Ovary (tissue), 3 donors: Measurements from ENCODE around the gene TMEM117.

Source experiments
- CTCF ChIP-seq, 3 donors: fragments of 450-650 bp in 2 of 3; fragments of 200-600 bp in 1 of 3; IDR thresholded peaks; one replicate each; pipeline versions ENCODE4 v1.5.1 to v1.8.0; 2016 to 2022; ENCODE audit warnings: antibody characterized with exemption in 3 of 3, mild to moderate bottlenecking in 1 of 3
- EP300 ChIP-seq: sonication (generic); formaldehyde crosslinking; IDR thresholded peaks from one replicate; pipeline ENCODE4 v1.6.1; 2017; ENCODE audit warnings: antibody characterized with exemption
- POLR2A ChIP-seq: fragments of 450-650 bp; IDR thresholded peaks from one replicate; pipeline ENCODE4 v1.6.1; 2017; ENCODE audit warnings: antibody characterized with exemption, mild to moderate bottlenecking, moderate library complexity
- donor health status: DM: no; HTN: no; CAD: no.

- no peak for TF ChIP-seq CTCF (IDR thresholded peaks at IDR 0.05)
- TF ChIP-seq EP300 = no peak
- TF ChIP-seq POLR2A = no peak
Observed at GRCh38 chr12:44025499-44025898, 189.6 kb downstream of the TMEM117 start.
